GM11168 (cell line): ENCODE results near the gene CAMSAP1.

Experiments
- in situ Hi-C: fragments of 300-500 bp; cut with MboI; formaldehyde crosslinking; loops from one replicate; pipeline ENCODE4 v1.12.0; 2022; ENCODE audit warnings: low sequenced_read_pairs; ENCODE audit not compliant: unreplicated experiment

Gene CAMSAP1

GRCh38 chr9:135817951-135818717 lies 89.2 kb downstream of the CAMSAP1 start:
- in situ Hi-C loops: no loop called here

- in situ Hi-C loops: no loop called here
Observed at GRCh38 chr9:135816651-135816970, 90.7 kb downstream of the CAMSAP1 start.

DNA sequence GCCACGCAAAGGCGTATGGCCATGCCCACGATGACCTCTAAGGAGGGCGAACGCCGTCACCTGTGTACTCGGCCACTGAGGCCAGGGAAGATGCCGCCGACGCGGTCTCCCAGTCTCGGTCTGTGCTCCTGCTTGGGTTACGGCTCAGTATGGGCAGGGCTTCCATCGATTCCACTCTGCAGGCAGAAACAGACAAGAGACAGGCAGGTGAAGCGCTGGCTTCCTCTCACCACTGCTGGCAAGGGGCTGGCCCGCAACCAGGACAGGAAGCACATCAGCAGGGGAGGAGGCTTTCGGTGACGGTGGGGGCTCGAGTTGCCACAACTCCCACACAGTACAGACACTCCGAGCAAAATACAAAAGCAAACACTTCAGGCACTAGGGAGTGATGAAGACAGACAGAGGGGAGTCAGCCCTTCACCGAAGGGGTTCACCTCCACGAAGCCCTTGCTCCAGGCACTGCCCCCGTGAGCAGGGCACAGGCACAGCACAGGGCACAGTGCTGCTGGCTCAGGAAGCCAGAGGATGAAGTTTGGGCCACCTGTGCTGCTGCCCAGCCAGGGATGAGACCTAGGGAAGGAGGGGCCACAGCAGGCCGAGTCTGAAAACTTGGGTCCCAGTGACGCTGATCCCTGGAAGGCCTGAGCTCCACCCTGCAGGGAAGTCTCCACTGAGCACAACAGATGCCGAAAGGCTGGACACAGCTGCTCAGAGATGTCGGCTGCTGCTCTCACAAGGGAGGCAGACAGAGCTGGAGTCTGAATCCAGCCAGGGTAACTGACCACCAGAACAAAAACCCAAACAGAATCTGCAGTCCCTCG lies 91.3 kb downstream of the CAMSAP1 start:
- in situ Hi-C loops: no loop called here

DNA sequence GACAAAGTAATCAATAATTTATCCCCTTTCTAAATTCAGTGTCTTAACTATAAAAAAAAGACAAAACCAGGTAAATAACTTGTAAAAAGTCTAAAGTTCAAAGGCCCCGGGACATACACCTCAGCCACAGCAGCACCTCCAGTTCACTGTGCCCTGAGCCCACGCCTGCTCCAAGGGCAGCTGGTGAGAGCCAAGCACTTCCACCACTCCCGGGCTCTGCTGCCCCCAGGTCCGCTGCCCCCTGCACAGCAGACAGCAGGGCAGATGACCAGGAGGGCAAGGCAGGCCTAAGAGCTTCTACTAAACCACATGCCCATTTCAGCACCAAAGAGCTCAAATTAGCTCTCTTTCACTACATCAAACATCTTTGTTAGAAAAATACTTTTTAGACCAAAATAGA lies 91.9 kb downstream of the CAMSAP1 start:
- in situ Hi-C loops: no loop called here

DNA sequence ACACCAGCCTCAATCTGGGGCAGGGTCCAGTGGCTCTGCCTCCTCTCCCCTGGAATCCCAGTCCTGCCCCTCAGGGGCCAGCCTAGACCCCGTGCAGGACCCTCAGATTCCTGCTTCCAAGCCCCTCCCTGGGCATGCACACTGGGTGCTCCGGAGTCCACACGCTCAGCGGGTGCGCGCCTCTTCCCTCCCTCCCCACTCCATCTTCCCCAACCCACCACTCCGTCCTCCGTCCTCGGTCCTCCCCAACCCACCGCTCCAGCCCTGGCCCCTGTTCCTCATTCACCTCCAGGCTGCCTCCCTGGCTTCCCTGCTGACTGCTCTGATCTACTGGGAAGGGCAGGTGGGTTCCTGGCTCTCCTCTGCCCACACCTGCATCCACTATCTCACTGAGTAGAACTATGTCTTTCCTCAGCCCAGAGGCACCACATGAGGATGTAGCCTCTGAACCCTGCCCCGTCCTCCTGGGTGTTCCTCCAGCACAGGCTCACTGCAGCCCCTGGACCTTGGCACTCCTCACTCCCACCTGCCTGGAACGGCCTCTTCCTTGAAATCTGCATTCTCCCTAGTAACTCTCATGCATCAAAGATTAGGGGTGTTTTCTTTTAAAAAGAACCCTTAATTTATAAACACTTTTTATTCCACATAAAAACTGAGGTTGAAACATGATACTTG lies 92.8 kb downstream of the CAMSAP1 start:
- in situ Hi-C loops: no loop called here

DNA sequence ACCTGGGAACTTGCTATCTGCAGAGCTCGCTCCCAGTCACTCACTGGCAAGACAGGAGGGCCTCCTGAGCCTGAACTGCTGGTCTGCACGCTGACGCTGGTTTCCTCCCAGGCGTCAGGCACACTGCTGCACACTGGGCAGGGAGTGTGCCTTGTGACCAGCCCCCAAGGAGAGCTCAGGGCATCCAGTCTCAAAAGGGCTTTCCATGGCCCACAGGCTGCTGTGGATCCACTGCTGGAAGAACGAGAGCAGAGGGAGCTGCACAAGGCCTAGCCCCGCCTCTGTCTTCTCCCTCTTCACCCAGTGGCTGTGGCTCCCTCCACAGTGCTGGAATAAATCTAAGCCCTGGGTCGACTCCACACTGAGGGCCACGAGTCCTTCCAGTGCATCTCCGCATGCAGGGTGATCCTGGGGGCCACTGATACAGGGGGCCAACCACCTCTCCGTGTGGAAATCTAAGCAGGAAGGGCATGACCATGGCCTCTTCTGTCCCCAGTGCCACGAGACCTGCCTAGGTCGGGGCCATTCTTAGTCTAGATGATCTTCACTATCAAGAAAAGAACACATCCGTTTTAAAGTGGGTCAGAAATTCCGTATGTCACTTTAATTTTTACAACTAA lies 93.6 kb downstream of the CAMSAP1 start:
- in situ Hi-C loops: no loop called here

DNA sequence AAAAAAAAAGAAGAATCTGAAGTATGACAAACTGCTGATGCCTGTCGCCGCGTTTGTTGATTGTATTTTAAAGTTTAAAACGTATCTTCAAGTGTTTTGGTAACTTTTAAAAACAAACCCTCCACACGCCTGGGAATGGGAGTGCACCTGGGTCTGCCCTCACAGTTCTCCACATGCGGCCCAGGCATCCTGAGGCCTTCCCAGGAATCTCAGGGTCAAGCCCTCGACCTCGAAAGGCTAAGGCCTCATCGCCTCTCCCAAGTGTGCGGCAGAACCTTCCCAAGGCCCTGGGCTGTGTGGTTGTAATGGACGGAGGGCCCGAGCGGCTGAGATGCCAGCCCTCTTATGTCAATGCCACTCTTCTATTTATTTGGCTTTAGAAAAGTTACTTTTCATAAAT lies 94.4 kb downstream of the CAMSAP1 start:
- in situ Hi-C loops: no loop called here

GRCh38 chr9:135811801-135812200 lies 95.5 kb downstream of the CAMSAP1 start:
- in situ Hi-C loops: no loop called here

DNA sequence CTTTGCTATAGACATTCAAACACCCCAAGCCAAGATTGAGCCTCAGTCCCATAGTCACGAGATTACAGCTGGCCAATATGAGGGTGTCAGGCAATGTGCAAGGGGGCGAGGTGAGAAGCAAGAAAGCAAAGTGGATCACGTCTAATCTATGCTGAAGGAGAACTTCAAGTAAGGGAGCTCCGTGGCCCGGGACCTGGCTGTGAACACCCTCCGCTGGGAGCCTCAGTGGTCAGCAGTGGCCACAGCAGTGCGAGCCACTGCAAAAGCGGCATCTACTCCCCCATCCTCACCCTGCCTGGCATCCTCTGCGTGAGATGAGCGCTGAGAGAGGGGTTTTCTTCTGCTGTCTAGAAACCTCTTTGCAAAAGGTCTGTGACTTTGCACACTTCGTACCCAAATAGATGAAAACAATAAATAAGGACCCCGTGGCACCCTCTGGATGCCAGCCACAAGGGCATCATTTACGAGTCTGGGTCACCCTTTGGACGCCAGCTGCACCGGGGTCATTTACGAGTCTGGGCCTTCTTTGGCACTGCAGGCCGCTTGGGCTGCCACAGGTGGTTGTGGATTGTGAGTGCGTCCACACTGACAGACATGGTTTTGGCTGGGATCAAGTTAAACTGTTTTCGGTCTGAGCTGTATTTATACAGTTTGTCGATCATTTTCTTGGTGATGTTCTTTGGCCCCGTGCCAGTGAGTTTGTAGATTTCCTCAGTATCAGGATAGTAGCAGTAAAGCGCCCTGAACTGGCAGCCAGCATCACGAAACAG lies 96.4 kb downstream of the CAMSAP1 start:
- in situ Hi-C loops: no loop called here

- in situ Hi-C loops: no loop called here
Observed at GRCh38 chr9:135809166-135809565, 98.2 kb downstream of the CAMSAP1 start.

DNA sequence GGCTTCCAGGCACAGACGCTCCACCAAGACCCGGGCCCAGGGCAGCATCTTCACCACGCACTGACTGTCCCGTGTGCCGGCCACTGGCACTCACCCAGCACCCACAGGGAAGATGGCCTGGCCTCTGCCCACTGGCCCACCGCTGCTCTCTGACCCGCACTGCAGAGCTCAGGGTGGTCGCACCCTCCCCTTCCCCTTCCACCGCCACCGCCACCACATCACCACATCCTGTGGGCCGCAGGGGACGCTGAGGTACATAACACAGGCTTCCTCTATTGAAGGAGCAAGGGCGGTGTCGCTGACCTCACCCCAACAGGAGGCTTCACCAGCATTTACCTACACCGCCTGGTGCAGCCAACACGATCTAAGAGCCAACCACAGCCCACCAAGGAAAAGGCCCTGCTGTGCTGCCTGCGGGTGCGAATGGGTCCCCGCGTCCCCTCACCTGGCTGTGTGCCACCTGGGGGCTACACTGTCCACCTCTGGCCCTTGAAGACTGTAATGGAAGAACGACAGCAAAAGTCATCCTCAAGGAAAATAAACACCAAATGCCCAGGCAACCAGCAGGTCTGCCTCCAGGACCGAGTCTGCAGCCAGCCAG lies 101.8 kb downstream of the CAMSAP1 start:
- in situ Hi-C loops: no loop called here

DNA sequence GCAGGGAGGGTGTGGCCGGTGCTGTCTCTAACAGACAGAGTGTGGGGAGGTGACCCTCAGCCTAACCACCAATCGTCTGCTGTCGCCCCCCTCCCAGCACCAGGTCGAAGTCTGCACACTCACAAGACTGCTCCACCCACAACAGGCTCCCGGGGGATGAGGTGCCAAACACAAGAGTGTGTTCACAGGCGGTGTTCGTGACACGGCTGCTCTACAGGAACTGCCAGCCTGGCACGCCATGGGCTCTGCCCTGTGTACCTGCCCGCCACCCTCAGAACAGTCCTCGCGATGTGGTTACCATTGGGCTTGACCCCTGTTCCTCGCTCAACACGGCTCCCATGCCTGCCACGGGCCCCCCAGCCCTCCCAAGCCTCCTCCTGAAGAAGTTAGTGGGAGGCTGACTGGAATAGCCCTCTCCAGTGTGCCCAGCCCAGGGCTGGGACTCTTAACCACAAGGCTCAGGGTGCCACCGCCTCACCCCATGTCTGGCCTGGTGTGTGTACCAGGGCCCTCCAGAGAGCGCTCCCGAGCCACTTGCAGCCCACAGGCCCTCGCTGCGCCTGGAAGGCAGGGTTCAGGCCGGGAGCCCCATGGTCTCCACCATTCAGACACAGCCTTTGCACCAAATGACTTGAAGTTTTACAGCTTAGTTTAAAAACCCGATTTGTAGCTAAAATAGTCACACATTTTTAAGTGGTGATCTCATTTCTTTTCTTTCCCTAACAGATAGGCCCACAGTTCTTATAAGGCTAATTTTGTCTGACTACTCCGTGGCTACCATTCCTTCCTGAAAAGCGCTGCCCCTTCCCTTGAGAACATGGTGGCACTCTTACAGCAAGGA lies 102.5 kb downstream of the CAMSAP1 start:
- in situ Hi-C loops: no loop called here

DNA sequence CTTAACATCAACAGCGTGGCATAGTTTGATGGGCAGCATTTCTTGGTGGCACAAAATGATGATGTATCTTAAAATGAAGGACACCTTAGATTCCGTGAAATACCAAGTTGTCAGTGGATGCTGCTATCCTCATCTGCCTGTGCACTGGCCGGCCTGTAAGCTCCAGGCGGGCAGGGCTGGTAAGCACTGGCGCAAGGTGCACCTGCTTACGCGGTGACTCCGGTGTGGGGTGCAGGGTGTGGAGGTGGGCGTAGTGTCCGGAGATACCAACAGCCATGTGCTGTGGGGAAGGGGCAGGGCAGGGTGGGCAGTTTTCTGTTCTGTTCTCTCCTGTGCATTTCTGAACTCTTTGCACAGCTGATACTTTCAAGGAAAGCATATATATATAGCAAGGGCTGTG lies 103.9 kb downstream of the CAMSAP1 start:
- in situ Hi-C loops: no loop called here

GRCh38 chr9:135802876-135803419 lies 104.4 kb downstream of the CAMSAP1 start:
- in situ Hi-C loops: no loop called here

- in situ Hi-C loops: no loop called here
Observed at GRCh38 chr9:135801070-135801469, 106.3 kb downstream of the CAMSAP1 start.

GRCh38 chr9:135799261-135799660 lies 108.1 kb downstream of the CAMSAP1 start:
- in situ Hi-C loops: no loop called here

DNA sequence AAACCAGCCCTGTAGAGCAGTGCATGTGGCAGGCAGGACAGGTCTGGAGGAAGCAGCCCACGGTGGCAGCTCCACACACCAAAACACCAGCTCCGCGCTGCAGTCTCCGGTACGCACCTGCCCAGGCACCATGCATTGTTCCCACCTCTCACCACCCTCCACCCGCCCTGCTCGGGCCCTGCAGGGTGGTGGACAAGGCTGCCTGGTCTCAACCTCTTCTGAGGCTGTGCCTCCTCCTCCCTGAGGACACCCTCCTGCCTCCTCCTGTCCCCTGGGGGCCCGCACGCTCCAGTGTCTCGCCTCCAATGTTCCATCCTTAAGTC lies 109.1 kb downstream of the CAMSAP1 start:
- in situ Hi-C loops: no loop called here

DNA sequence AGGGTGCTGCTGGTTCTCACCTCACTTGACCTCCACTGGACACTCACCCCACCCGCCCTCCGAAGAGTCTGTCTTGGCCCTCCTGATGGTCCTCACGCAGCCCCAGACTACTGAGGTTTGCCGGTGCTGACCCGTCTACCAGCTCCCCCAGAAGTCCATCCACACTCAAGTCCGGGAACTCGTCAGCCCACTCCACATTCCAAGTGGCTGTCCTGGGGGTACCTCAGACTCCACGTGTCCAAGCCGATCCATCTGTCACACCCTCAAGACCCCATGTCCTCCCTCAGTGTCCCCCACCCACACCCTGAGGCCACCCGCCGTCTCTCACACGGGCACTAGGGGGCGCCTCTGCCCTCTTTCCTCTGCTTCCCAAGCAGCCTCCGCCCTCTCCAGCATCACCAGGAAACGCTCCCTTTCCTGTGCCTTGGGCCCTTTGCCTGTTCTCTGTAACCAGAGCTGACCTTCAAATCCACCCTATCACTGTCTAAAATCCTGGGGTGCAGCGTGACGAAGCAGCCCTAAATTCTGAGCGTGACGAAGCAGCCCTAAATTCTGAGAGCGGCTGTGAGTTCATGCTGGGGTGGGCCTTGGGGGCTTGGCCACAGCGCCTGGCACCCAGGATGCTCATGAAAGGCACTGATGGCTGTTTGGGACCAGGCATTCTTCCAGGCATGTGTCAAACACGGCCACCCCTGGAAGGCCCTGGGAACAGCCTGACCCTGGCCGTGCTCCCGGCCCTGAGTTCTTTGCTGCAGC lies 109.7 kb downstream of the CAMSAP1 start:
- in situ Hi-C loops: no loop called here
